Heart right ventricle (tissue), 16 donors: ENCODE measurements around the gene CHRNA4. TPM values are rescaled to one million over a fixed set of nuclear protein-coding genes. Genes with fewer than 3 reads are reported as not detected.

Source experiments
- ATAC-seq, 8 donors: fragments of 200-7000 bp; cut with Tn5 transposase; one replicate each; pipeline ENCODE4 v1.9.1; 2020; ENCODE audit warnings: mild to moderate bottlenecking in 8 of 8, moderate library complexity in 8 of 8, moderate number of reproducible peaks in 1 of 8
- DNase-seq, 2 donors: peaks; one replicate each; pipeline ENCODE4 v3.0.0-alpha.2; 2020
- H3K27ac ChIP-seq, 10 donors: fragments of 200-600 bp; sonication (generic) in 2 of 10; one replicate each; pipeline versions ENCODE4 v1.5.0 to v1.8.0; 2020 to 2022; ENCODE audit warnings: mild to moderate bottlenecking in 3 of 10
- H3K27me3 ChIP-seq, 7 donors: fragments of 200-600 bp; one replicate each; pipeline ENCODE4 v1.8.0; 2021 to 2022; ENCODE audit warnings: mild to moderate bottlenecking in 2 of 7
- H3K36me3 ChIP-seq, 9 donors: fragments of 200-600 bp; sonication (generic) in 1 of 9; one replicate each; pipeline versions ENCODE4 v1.5.0 to v1.8.0; 2020 to 2022; ENCODE audit warnings: mild to moderate bottlenecking in 2 of 9
- H3K4me1 ChIP-seq, 9 donors: fragments of 200-600 bp; sonication (generic) in 1 of 9; one replicate each; pipeline versions ENCODE4 v1.5.0 to v1.8.0; 2020 to 2022; ENCODE audit warnings: mild to moderate bottlenecking in 4 of 9
- H3K4me3 ChIP-seq, 10 donors: fragments of 200-600 bp; sonication (generic) in 2 of 10; one replicate each; pipeline versions ENCODE4 v1.5.0 to v1.8.0; 2020 to 2022; ENCODE audit warnings: mild to moderate bottlenecking in 7 of 10, moderate library complexity in 2 of 10
- H3K9me3 ChIP-seq, 11 donors: fragments of 200-600 bp in 10 of 11; sonication (generic) in 2 of 11; one replicate each; pipeline versions ENCODE4 v1.5.0 to v1.8.0; 2013 to 2022; ENCODE audit warnings: mild to moderate bottlenecking in 2 of 11, control low read depth in 1 of 11, moderate library complexity in 1 of 11
- WGBS, 2 donors: extraction: QIAGEN DNeasy Blood & Tissue Kit; methylation state at CpG; one replicate each; pipeline ENCODE4 v1.1.7; 2013; ENCODE audit warnings: inconsistent platforms in 1 of 2; 5-methylcytosine and 5-hydroxymethylcytosine counted together
- intact Hi-C, 10 donors: fragments of 100-400 bp; cut with DNase I; formaldehyde crosslinking; loops; one replicate each; pipeline versions ENCODE4 v1.11.1 to v1.14.2; 2022
- long read RNA-seq, 3 donors: library from polyadenylated mRNA; unstranded; transcript quantifications; one replicate each; pipeline ENCODE4 v2.0.0, GENCODE V29; 2020 to 2021
- polyA plus RNA-seq, 2 donors: library from polyadenylated mRNA; stranded (reverse); fragments of 200-250 nt; gene quantifications; one replicate each; pipeline ENCODE4 v1.2.3, GENCODE V29; 2013
- total RNA-seq, 10 donors: library from RNA; stranded (reverse); fragmentation: NEBNext Ultra II Directional in 3 of 10; extraction: Animal tissue kit (Norgen Biotek cat#: 25700) in 3 of 10; gene quantifications; one replicate each; pipeline versions ENCODE4 v1.2.1 to v1.2.4, GENCODE V29; 2021 to 2023
- TF ChIP-seq, protein P1 (sequence below), 9 donors: fragments of 200-600 bp; sonication (generic) in 2 of 9; IDR thresholded peaks; one replicate each; pipeline versions ENCODE4 v1.5.0 to v1.8.0; 2021 to 2022; ENCODE audit warnings: antibody characterized with exemption in 9 of 9, mild to moderate bottlenecking in 5 of 9, moderate library complexity in 1 of 9
- donor health status: Arrhythmogenic right ventricular cardiomyopathy.
- donor health status: ischemic (EF 13 %, LVEDD 7.1; RV severe dilation, severe dysfunction).
- donor health status: healthy with polysubstance abuse.
- donor health status: DM: no; HTN: yes; CAD: no.
- donor health status: DM: no; HTN: no; CAD: no.
- donor health status: ischemic (EF 25% LVEDD 6.9; RV normal size, moderate dysfunction).
- donor health status: ischemic (EF 25% LVEDD 5.7; RV mildly dilated, moderate dysfunction).
- donor health status: healthy.
- donor health status: DM: yes; HTN: yes; CAD: no.
- donor health status: Ischemic cardiomyopathy.
- donor health status: ischemic (EF 35%, LVEDD 5.7; RV mildly dilated, moderate dysfunction).
- donor health status: nonischemic (EF 11% LVEDD 7.7; RV severe dilation, severe dysfunction).
- donor health status: DM: yes; HTN: yes; CAD: no.
- donor health status: PGD.
- donor health status: ischemic (EF 29% LVEDD 5.4; RV normal size, mild dysfunction).
- donor health status: nonischemic (EF 23%, LVEDD 6.1; RV moderate dilation, normal function).

Gene CHRNA4
- total RNA-seq (1 to 10 TPM in 4 of 10 donors, under 1 TPM in 2, not detected in 4; 0.38 to 1.5 (median 1.1) TPM), polyA plus RNA-seq (under 1 TPM; 0.06 to 0.22 TPM)
- long read RNA-seq, donor 1, result 0 reads
- long read RNA-seq, donor 2, partial matches to known transcripts, result 1 of 2 reads
- long read RNA-seq, donor 2, other reads (novel, unspliced or antisense), result 0 of 2 reads
- long read RNA-seq, donor 3, result 0 reads

DNA sequence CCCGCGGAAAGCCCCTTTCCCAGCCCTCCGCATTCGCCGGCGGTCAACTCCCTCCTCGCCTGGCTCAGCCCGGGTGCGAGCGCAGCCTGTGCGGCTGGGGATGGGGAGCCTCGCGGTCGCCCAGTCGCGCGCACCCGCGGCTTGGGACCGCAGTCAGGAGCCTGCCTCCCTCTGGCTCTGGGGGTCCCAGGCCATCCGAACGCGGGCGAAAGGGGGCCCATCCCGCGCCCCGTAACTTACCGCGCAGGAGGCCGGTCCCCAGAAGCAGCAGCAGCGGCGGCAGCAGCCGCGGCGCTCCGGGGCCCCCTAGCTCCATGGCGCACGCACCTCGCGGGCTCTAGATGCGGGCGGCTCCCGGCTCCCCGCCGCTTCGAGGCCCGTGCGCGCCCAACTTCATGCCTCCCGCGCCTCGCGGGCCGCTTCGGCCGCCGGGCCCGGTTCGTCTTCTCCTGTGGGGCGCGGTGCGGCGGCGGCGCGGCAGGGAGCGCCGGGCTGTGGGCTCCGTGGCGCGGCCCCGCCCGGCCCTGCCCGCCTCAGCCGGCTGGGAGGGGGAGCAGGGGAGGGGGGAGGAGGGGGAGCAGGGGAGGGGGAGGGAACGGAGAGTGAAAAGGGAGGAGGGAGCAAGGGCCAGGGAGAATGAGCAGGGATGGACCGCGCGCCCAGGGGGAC lies at the start of gene CHRNA4:
CHRNA4 (minus strand) TSS at position 500 of the 669 bp plus-strand sequence; CDS start at position 316, 184 bp downstream.
- intact Hi-C loops, result no loop called here
- no peaks in the 10 kb centered on the region for H3K36me3 ChIP-seq
- H3K9me3 ChIP-seq, result no peaks in the 10 kb centered on the region
- H3K4me1 ChIP-seq, result peaks cover 0 to 19% (median 8%) of the 10 kb centered on the region in 9 donors
- peaks cover 4 to 66% (median 53%) of the 10 kb centered on the region in 7 donors for H3K27me3 ChIP-seq
- 1 to 3% methylated on average over 58 to 78 of the region's 79 CpGs for WGBS, 2 donors
- ATAC-seq, result no peak
- DNase-seq, result peak in 1 of 2 donors; percentile 4
- TF ChIP-seq, protein P1, sequence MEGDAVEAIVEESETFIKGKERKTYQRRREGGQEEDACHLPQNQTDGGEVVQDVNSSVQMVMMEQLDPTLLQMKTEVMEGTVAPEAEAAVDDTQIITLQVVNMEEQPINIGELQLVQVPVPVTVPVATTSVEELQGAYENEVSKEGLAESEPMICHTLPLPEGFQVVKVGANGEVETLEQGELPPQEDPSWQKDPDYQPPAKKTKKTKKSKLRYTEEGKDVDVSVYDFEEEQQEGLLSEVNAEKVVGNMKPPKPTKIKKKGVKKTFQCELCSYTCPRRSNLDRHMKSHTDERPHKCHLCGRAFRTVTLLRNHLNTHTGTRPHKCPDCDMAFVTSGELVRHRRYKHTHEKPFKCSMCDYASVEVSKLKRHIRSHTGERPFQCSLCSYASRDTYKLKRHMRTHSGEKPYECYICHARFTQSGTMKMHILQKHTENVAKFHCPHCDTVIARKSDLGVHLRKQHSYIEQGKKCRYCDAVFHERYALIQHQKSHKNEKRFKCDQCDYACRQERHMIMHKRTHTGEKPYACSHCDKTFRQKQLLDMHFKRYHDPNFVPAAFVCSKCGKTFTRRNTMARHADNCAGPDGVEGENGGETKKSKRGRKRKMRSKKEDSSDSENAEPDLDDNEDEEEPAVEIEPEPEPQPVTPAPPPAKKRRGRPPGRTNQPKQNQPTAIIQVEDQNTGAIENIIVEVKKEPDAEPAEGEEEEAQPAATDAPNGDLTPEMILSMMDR (IDR thresholded peaks at IDR 0.05), result no peak
- peak within 1 kb of the TSS in 6 of 10 donors; percentile 10 to 29 (median 14) for H3K4me3 ChIP-seq
- H3K27ac ChIP-seq, result no peak within 1 kb of the TSS

DNA sequence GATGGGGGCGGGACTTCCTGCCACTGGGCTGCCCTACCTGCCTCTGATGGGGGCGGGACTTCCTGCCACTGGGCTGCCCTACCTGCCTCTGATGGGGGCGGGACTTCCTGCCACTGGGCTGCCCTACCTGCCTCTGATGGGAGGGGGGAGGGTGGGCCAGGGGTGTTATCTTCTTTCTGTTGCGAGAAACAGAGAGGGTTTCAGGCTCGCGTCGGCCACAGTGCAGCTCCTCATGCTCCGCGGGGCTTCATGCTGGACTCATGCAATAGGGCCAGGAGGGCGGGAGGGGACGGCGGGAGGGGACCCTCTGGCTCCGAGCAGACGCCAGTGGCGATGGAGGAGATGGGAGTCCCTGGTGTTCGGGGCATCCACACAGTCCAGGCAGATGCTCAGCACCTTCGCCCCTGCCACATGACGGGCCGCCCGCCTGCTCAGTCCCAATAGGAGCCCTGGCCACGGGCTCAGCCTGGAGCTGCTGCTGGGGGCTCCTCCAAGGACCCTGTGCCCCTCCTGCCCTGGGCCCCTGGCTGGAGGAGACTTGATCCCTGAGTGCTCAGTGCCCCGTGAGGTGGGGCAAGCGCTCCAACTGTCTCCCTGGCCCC lies 48.8 kb upstream of the CHRNA4 start:
- no peak overlapping the region for H3K27ac ChIP-seq
- TF ChIP-seq, protein P1 (IDR thresholded peaks at IDR 0.05), result no peak
- no peak overlapping the region for H3K4me3 ChIP-seq
- H3K36me3 ChIP-seq, result no peaks in the 10 kb centered on the region
- peaks cover 0 to 7% (median 0%) of the 10 kb centered on the region in 9 donors for H3K4me1 ChIP-seq
- intact Hi-C loops, result no loop called here
- DNase-seq (no peak), ATAC-seq (no peak)
- 64 to 68% methylated on average over 21 of the region's 23 CpGs for WGBS, 2 donors
- peaks cover 8 to 49% (median 42%) of the 10 kb centered on the region in 7 donors for H3K27me3 ChIP-seq
- no peaks in the 10 kb centered on the region for H3K9me3 ChIP-seq

DNA sequence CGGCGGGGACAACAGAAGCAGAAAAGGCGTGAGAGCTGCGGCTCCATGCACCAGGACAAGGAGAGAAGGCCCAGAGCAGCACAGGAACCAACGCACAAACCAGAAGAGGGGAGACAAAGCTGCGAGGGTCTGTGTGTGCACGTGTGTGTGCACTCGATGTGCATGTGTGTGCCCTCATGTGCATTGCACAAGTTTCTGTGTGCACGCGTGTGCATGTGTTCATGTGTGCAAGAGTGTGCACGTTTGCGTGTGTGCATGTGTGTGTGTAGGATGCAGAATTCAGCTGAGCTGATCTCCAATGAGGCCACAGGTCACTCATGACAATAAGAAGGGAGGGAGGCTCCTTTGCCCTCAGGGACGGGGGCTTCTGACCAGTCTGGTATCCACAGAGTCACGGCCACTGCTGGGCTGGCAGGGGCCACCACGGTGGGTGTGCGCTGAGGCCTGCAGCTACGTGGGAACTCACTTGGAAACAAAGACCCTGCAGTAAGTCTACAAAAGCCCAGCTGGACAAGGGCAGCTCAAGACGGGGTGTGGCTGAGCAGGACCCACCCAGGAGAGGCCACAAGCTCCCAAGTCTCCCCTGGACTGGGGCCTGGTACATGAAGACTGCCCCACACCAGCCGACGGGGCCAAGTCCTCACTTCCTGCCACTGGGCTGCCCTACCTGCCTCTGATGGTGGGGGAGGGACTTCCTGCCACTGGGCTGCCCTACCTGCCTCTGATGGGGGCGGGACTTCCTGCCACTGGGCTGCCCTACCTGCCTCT lies 48.1 kb upstream of the CHRNA4 start:
- intact Hi-C loops, result no loop called here
- H3K36me3 ChIP-seq, result no peaks in the 10 kb centered on the region
- WGBS, 2 donors, result 77 to 78% methylated on average over 21 of the region's 21 CpGs
- H3K9me3 ChIP-seq, result no peaks in the 10 kb centered on the region
- H3K4me1 ChIP-seq, result peaks cover 0 to 7% (median 0%) of the 10 kb centered on the region in 9 donors
- H3K27me3 ChIP-seq, result peaks cover 8 to 45% (median 38%) of the 10 kb centered on the region in 7 donors
- no peak overlapping the region for H3K4me3 ChIP-seq
- ATAC-seq (no peak), DNase-seq (no peak)
- TF ChIP-seq, protein P1 (IDR thresholded peaks at IDR 0.05), result no peak
- no peak overlapping the region for H3K27ac ChIP-seq

DNA sequence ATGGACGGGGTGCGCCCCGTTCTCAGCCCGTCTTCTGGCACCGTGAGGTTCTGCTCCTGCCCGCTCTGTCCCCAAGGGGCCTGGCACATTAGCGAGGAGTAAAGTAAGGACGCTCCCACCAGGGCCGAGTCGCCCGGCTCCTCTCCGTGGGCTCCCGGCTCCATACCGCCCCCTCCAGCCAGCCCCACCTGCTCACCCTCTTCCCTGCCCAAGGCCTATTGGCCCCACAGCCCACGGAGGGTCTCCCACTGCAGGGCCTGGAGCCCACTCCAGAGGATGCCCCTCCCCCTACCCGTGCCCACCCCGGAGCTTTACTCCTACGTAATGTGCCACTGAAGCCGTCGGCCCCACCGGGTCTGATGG lies 47.5 kb upstream of the CHRNA4 start:
- 80 to 88% methylated on average over 21 of the region's 21 CpGs for WGBS, 2 donors
- Histone ChIP-seq H3K36me3 (no peaks in the 10 kb centered on the region), H3K4me1 (peaks cover 0 to 7% (median 0%) of the 10 kb centered on the region in 9 donors), H3K4me3 (no peak overlapping the region), H3K9me3 (no peaks in the 10 kb centered on the region), H3K27ac (no peak overlapping the region), H3K27me3 (peaks cover 8 to 43% (median 32%) of the 10 kb centered on the region in 7 donors)
- intact Hi-C loops, result no loop called here
- ATAC-seq, result no peak
- no peak for DNase-seq
- TF ChIP-seq, protein P1 (IDR thresholded peaks at IDR 0.05), result no peak
